ENCODE data around the gene CREB5. TPM values are rescaled to one million over a fixed set of nuclear protein-coding genes. Genes with fewer than 3 reads are reported as not detected.

Gene CREB5
- total RNA-seq, 2 experiments from 2014 or later = 0.15 to 0.52 TPM

DNA sequence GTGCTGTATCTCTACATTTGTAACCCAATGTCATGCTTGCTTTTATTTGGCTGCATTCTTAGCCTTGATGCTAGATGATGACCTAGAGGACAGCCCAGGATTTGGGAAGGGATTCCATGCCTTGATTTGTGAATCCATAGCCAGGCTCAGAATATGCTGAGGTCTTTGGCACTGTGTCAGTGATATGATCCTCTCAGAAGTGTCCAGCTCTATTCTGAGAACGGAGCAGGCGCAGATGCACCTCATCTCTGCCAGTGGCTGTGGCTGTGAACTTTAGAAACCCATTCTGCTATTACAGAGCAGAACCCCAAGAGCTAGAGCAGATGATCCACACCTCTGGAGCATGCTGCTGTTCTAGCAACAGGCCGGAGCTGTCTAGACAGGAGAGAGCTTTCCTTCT, 333.0 kb downstream of the CREB5 start:
- Mint-ChIP-seq H3K36me3 (no peaks in the 10 kb centered on the region), H3K27me3 (peaks cover 1% of the 10 kb centered on the region), H3K9me3 (no peaks in the 10 kb centered on the region), H3K4me1 (ENCODE audit: low read depth) (no peaks in the 10 kb centered on the region), H3K4me3 (no peak overlapping the region), H3K27ac (no peak overlapping the region)
- intact Hi-C loops (cut with micrococcal nuclease) = no loop called here
- no peak for DNase-seq
- CTCF ChIA-PET = no interaction called here
- POLR2A ChIA-PET = no interaction called here

DNA sequence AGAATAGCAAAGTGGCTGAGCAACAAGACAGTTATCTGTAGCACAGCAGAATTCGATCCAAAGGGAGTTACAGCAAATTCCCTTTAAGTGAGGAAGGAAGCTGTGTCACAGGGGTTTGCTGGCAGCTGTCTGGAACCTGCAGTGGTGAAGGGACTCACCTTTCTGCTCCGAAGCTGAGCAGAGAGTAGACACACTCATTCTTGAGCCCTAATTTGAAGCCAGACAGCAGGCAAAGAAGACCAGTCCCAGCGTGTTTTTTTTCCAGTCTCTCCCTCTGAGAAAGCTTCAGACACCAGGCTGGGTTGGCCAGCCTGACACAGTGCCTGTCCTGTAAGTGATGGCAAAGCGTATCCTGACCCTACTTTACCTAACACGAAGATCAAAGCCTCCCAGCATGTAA, 335.1 kb downstream of the CREB5 start:
- CTCF ChIA-PET = no interaction called here
- no peak for DNase-seq
- Mint-ChIP-seq H3K27ac (no peak overlapping the region), H3K9me3 (no peaks in the 10 kb centered on the region), H3K36me3 (no peaks in the 10 kb centered on the region), H3K4me1 (ENCODE audit: low read depth) (no peaks in the 10 kb centered on the region), H3K27me3 (no peaks in the 10 kb centered on the region), H3K4me3 (no peak overlapping the region)
- intact Hi-C loops (cut with micrococcal nuclease) = no loop called here
- POLR2A ChIA-PET = no interaction called here

DNA sequence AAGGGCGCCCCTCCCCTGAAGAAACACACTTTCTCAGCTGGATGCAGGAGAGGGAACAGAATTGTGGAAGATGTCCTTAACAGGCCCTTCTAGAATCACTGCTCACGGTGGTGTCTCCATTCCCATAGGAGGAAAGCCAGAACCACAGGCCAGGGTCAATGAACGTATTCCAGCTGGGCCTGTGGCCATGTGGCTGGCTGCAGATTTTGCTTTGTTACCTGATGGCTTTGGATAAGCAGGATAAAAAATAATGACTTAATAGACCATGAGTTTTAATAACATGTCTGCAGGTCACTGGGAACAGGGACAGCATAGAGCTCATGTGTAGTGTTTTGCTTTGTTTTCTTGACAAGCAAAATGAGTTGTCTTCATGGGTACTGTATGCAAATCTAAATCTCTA, 335.5 kb downstream of the CREB5 start:
- Mint-ChIP-seq H3K36me3 (no peaks in the 10 kb centered on the region), H3K4me3 (no peak overlapping the region), H3K9me3 (no peaks in the 10 kb centered on the region), H3K27me3 (no peaks in the 10 kb centered on the region), H3K4me1 (ENCODE audit: low read depth) (no peaks in the 10 kb centered on the region), H3K27ac (no peak overlapping the region)
- ChIA-PET CTCF (no interaction called here), POLR2A (no interaction called here)
- intact Hi-C loops (cut with micrococcal nuclease) = no loop called here
- DNase-seq = no peak

DNA sequence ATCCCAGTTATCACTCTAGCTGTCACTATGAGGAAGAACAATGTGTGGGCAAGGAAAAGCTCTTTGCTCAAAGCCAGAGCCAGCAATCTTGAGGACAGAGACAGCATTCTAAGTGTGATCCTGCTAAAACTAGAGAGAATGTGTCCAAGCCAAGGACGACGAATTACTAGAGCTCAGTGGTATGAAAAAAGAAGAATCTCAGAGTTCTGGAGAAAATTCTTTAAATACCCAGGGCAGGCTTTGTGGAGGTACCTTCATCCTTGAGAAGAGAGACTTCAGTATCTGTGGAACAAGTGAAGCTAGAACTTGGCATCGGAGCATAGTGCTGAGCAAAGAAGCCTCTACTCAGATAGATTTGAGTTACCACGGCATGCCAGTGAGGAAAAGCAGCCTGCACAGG, 336.0 kb downstream of the CREB5 start:
- no peaks in the 10 kb centered on the region for H3K27me3 Mint-ChIP-seq
- no peak overlapping the region for H3K27ac Mint-ChIP-seq
- CTCF ChIA-PET = no interaction called here
- H3K9me3 Mint-ChIP-seq = no peaks in the 10 kb centered on the region
- POLR2A ChIA-PET = no interaction called here
- H3K4me3 Mint-ChIP-seq = no peak overlapping the region
- DNase-seq = no peak
- no peaks in the 10 kb centered on the region for H3K4me1 Mint-ChIP-seq (ENCODE audit: low read depth)
- intact Hi-C loops (cut with micrococcal nuclease) = no loop called here
- H3K36me3 Mint-ChIP-seq = no peaks in the 10 kb centered on the region

DNA sequence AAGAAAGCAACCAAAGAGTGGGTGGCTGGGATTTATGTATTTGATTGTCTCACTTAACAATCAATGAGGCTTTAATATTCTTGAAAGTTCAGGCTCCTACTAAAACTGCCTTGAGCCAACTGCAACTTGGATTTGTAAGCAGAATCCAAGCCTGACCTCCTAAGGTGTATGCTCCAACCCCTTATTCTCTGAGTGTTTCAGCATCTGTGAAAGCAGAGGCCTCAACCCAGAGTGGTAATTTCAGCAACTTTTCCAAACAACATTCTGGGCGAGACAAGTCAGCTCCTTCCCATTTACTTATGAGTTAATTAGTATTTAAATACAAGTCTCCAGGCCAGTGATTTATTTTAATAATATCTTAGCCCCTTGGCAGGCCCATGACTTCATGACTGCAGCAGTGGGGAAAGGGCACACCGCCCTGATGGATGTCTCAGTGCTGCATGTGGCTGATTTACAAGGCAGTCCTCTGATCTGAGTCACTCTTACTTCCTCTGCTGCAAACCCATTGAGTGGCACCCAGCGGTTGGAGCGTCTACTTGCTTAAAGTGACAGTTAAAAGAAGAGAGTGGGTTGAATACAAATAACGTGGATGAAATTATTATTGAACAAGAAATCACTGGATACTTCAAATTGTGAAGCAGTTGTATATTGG, 336.7 kb downstream of the CREB5 start:
- ChIA-PET POLR2A (no interaction called here), CTCF (no interaction called here)
- intact Hi-C loops (cut with micrococcal nuclease) = no loop called here
- no peaks in the 10 kb centered on the region for H3K9me3 Mint-ChIP-seq
- H3K4me3 Mint-ChIP-seq = no peak overlapping the region
- DNase-seq = no peak
- H3K27me3 Mint-ChIP-seq = no peaks in the 10 kb centered on the region
- H3K4me1 Mint-ChIP-seq (ENCODE audit: low read depth) = no peaks in the 10 kb centered on the region
- no peak overlapping the region for H3K27ac Mint-ChIP-seq
- H3K36me3 Mint-ChIP-seq = no peaks in the 10 kb centered on the region

DNA sequence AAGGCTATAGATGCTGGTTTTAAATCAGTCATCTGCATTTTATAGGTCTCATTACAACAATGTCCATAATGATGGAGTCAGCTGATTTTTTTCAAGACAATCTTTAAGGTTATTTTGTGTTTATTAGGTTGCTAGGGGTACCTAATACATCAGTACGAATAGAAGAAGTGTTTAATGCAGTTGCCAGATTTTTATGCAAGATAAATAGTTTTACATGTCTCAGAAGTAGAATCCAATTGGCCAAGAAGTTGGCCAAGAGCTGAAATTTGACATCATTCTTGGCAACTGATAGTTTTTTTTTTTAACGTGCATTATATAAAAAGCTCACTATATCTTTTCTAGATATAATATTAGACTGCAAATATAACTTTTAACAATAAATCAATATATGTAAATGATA, 337.3 kb downstream of the CREB5 start:
- Mint-ChIP-seq H3K9me3 (no peaks in the 10 kb centered on the region), H3K27me3 (no peaks in the 10 kb centered on the region), H3K36me3 (no peaks in the 10 kb centered on the region), H3K4me1 (ENCODE audit: low read depth) (no peaks in the 10 kb centered on the region), H3K27ac (no peak overlapping the region), H3K4me3 (no peak overlapping the region)
- POLR2A ChIA-PET = no interaction called here
- no peak for DNase-seq
- CTCF ChIA-PET = no interaction called here
- intact Hi-C loops (cut with micrococcal nuclease) = no loop called here

DNA sequence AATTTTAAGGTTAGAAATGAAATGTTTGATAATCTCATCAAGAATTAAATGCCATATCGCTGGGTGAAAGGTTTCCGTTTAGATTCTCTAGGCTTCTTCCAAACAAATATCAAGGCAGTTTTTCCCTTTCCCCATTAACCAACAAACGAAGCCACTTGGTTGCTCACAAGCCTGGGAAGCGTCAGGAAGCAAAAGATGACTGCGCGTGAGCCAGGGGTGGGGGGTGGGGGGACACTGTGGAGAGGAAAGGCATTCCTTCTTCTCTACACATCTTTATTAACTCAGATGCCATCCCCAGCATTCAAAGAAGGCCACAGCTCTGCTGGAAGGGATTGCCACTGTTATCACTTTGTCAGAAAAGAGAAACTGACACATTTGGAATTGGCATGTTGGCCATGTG, 338.7 kb downstream of the CREB5 start:
- ChIA-PET POLR2A (no interaction called here), CTCF (no interaction called here)
- Mint-ChIP-seq H3K27me3 (no peaks in the 10 kb centered on the region), H3K4me1 (ENCODE audit: low read depth) (no peaks in the 10 kb centered on the region), H3K27ac (no peak overlapping the region), H3K4me3 (no peak overlapping the region), H3K36me3 (no peaks in the 10 kb centered on the region), H3K9me3 (no peaks in the 10 kb centered on the region)
- intact Hi-C loops (cut with micrococcal nuclease) = no loop called here
- no peak for DNase-seq

DNA sequence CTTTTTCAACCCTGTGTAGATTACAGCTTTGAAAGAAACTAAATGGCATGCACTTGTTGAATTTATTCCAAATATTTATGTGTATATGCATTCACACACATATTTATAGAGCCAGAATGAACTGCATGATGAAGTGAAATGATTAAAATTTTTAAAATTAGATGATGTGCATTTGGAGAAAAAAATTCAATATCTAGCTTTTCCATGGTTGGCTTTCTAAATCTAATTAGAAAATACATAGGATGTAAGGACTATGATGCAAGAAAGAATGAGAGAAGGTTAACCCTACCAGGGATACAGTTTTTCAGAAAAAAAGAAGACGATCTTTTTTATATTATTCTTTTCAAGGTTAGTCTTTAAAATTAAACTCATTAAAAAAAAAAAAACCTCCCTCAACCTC, 341.3 kb downstream of the CREB5 start:
- intact Hi-C loops (cut with micrococcal nuclease) = no loop called here
- POLR2A ChIA-PET = no interaction called here
- no peaks in the 10 kb centered on the region for H3K27me3 Mint-ChIP-seq
- H3K4me3 Mint-ChIP-seq = no peak overlapping the region
- H3K4me1 Mint-ChIP-seq (ENCODE audit: low read depth) = no peaks in the 10 kb centered on the region
- no peak overlapping the region for H3K27ac Mint-ChIP-seq
- H3K9me3 Mint-ChIP-seq = no peaks in the 10 kb centered on the region
- no peak for DNase-seq
- CTCF ChIA-PET = no interaction called here
- H3K36me3 Mint-ChIP-seq = no peaks in the 10 kb centered on the region

DNA sequence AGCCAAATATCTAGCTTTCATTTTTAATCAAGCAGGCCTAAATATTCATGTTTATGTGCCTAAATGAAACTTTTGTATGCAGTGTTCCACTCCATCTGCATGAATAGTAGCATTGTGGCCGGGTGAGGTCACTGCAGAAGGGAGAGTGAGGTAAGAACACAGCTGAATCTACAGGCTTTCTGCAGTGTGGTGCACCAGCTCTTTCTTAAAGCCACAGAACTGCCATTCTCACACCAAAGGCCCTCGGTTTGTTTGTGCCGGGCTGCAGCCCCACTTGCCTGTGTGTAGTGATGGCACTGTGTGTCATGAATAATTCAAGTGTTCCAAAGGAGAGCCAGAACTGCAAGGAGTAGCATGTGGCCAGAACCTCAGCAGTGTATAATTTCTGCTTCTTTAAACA, 341.7 kb downstream of the CREB5 start:
- POLR2A ChIA-PET = no interaction called here
- no peaks in the 10 kb centered on the region for H3K9me3 Mint-ChIP-seq
- no peak overlapping the region for H3K27ac Mint-ChIP-seq
- intact Hi-C loops (cut with micrococcal nuclease) = no loop called here
- DNase-seq = no peak
- H3K4me3 Mint-ChIP-seq = no peak overlapping the region
- no peaks in the 10 kb centered on the region for H3K36me3 Mint-ChIP-seq
- CTCF ChIA-PET = no interaction called here
- no peaks in the 10 kb centered on the region for H3K4me1 Mint-ChIP-seq (ENCODE audit: low read depth)
- H3K27me3 Mint-ChIP-seq = no peaks in the 10 kb centered on the region

DNA sequence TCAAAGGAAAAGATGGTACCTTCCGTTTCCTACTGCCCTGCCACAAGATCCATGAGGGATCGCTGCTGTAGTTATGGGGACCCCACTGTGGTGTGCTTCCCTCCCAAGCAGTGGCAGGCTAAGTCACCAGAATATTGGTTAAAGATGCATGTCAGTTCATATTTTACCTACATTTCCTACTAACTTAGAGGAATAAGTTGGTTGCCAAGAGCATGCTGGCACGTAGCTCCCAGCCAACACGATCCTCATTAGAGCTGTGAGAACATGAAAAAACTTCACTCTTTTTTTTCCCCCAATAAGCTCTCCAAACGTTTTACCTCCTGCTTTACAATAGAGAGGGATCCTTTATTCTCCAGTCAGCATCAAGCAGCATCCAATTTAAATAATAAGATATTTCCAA, 342.1 kb downstream of the CREB5 start:
- intact Hi-C loops (cut with micrococcal nuclease) = no loop called here
- no peaks in the 10 kb centered on the region for H3K4me1 Mint-ChIP-seq (ENCODE audit: low read depth)
- POLR2A ChIA-PET = no interaction called here
- CTCF ChIA-PET = no interaction called here
- H3K27ac Mint-ChIP-seq = no peak overlapping the region
- no peak for DNase-seq
- no peak overlapping the region for H3K4me3 Mint-ChIP-seq
- H3K27me3 Mint-ChIP-seq = no peaks in the 10 kb centered on the region
- H3K9me3 Mint-ChIP-seq = no peaks in the 10 kb centered on the region
- no peaks in the 10 kb centered on the region for H3K36me3 Mint-ChIP-seq

DNA sequence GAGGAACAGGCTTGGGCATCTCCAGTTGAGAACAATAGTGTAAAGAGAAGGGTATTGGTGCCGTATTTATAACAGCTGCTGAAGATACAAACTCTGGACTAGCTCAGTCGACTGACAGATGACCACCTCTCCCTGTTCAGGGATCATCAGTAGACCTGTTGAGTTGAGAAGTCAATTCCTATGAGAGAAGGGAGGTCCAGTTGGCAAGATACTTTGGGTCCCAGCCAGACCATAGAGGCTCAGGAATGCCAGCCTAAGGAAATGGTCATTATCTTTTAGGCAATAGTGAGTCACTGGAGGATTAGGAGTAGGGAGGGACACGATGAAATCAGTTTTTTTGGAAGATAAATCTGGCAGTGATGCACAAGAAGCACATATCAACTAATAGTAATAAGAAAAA, 342.9 kb downstream of the CREB5 start:
- ChIA-PET POLR2A (no interaction called here), CTCF (no interaction called here)
- Mint-ChIP-seq H3K27me3 (no peaks in the 10 kb centered on the region), H3K9me3 (no peaks in the 10 kb centered on the region), H3K4me1 (ENCODE audit: low read depth) (no peaks in the 10 kb centered on the region), H3K4me3 (no peak overlapping the region), H3K36me3 (no peaks in the 10 kb centered on the region), H3K27ac (no peak overlapping the region)
- intact Hi-C loops (cut with micrococcal nuclease) = no loop called here
- DNase-seq = no peak

DNA sequence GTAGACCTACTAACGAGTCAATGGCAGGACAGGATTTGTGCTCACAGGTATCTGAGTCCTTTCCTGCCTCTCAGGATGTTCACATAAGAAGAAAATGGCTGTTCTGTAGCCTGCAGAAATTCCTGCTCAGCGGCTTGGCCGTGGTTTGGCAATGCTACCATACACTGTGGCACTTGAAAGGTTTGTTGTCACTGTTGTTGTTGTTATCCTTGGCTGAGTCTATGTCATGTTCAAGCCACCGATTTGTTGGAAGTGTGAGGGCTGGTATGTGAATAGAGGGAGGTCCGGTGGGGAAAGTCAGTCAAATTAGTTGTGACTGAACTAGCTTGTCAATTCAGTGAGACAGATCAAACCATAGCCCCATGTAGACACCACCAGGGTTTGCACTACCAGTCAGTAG, 345.9 kb downstream of the CREB5 start:
- no peaks in the 10 kb centered on the region for H3K27me3 Mint-ChIP-seq
- no peak for DNase-seq
- POLR2A ChIA-PET = no interaction called here
- no peaks in the 10 kb centered on the region for H3K9me3 Mint-ChIP-seq
- H3K27ac Mint-ChIP-seq = no peak overlapping the region
- no peaks in the 10 kb centered on the region for H3K4me1 Mint-ChIP-seq (ENCODE audit: low read depth)
- no peaks in the 10 kb centered on the region for H3K36me3 Mint-ChIP-seq
- no peak overlapping the region for H3K4me3 Mint-ChIP-seq
- CTCF ChIA-PET = no interaction called here
- intact Hi-C loops (cut with micrococcal nuclease) = no loop called here

DNA sequence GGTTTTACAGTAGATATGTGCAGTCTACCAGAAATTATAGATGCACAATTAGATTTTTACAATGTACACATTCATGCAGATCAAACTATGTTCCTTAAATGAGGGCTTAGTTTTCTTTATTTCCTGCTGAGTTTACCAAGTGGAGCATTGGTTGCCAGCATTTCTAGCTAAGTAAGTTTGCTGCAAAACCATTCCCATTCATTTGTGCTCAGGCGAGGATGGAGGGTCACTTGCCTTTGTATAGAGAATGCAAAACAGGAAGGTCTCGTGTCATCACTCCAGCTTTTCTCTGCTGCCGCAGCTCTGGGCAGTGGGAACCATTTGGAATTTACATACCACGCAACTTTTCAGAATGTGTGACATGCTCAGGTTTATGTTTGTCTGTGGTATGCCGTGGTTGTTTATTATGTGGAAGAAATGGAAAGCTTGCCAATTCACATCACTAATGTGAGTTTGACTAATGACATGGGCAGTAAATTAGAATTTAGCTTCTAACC, 347.2 kb downstream of the CREB5 start:
- Mint-ChIP-seq H3K36me3 (no peaks in the 10 kb centered on the region), H3K27ac (no peak overlapping the region), H3K27me3 (no peaks in the 10 kb centered on the region), H3K9me3 (no peaks in the 10 kb centered on the region), H3K4me3 (no peak overlapping the region), H3K4me1 (ENCODE audit: low read depth) (no peaks in the 10 kb centered on the region)
- ChIA-PET POLR2A (no interaction called here), CTCF (no interaction called here)
- intact Hi-C loops (cut with micrococcal nuclease) = no loop called here
- no peak for DNase-seq

DNA sequence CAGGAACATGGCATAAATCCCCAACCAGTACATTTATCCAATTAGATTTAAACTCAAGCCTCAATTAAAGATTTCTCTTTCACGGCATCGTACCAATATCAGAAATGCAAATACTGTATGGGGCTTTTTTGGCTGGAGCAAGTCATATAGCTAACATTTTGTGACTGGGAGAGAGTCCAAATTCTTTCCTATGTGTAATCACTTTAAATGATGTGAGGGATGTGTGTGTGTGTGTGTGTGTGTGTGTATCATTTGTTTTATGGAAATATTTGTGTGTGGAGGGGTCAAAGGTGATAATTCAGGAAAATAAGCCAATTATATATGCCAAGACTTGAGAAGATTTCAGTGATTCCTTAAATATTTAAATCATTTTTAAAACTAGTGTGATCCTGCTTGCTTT, 349.2 kb downstream of the CREB5 start:
- Mint-ChIP-seq H3K27me3 (no peaks in the 10 kb centered on the region), H3K27ac (no peak overlapping the region), H3K4me3 (no peak overlapping the region), H3K4me1 (ENCODE audit: low read depth) (no peaks in the 10 kb centered on the region), H3K9me3 (no peaks in the 10 kb centered on the region), H3K36me3 (no peaks in the 10 kb centered on the region)
- DNase-seq = no peak
- ChIA-PET CTCF (no interaction called here), POLR2A (no interaction called here)
- intact Hi-C loops (cut with micrococcal nuclease) = no loop called here
